ENCODE results near the gene HYDIN.
"Not testable (repeated sequence)": the region's sequence is repeated elsewhere in the genome, so short reads cannot be mapped to it uniquely, and the experiment has no call there.

Gene HYDIN

GRCh38 chr16:70822734-70823133, 407.8 kb downstream of the HYDIN start:
- DNase-seq = not testable (repeated sequence)

GRCh38 chr16:70818088-70818487, 412.4 kb downstream of the HYDIN start:
- DNase-seq = not testable (repeated sequence)

- no peak for DNase-seq
Measured at GRCh38 chr16:70809392-70810060, 421.0 kb downstream of the HYDIN start.

- no peak for DNase-seq
Measured at GRCh38 chr16:70808371-70808770, 422.2 kb downstream of the HYDIN start.

- no peak for DNase-seq
Measured at GRCh38 chr16:70805787-70806186, 424.7 kb downstream of the HYDIN start.

GRCh38 chr16:70805380-70805779, 425.1 kb downstream of the HYDIN start:
- no peak for DNase-seq

GRCh38 chr16:70804734-70805169, 425.8 kb downstream of the HYDIN start:
- DNase-seq = no peak

- DNase-seq = no peak
Measured at GRCh38 chr16:70804153-70804733, 426.3 kb downstream of the HYDIN start.

GRCh38 chr16:70803319-70803718, 427.2 kb downstream of the HYDIN start:
- DNase-seq = no peak

- DNase-seq = no peak
Measured at GRCh38 chr16:70801611-70802010, 428.9 kb downstream of the HYDIN start.

- DNase-seq = peak; percentile 97
Measured at GRCh38 chr16:70800781-70801480, 429.6 kb downstream of the HYDIN start, which contains the start of gene VAC14. TSS of gene VAC14 (minus strand) at chr16:70801158. CDS start at chr16:70800900, 258 bp downstream.

- no peak for DNase-seq
Measured at GRCh38 chr16:70800311-70800710, 430.2 kb downstream of the HYDIN start.

- no peak for DNase-seq
Measured at GRCh38 chr16:70796301-70796700, 434.2 kb downstream of the HYDIN start.

- no peak for DNase-seq
Measured at GRCh38 chr16:70795296-70795912, 435.1 kb downstream of the HYDIN start.

- no peak for DNase-seq
Measured at GRCh38 chr16:70793851-70794502, 436.5 kb downstream of the HYDIN start.

- no peak for DNase-seq
Measured at GRCh38 chr16:70790815-70791214, 439.7 kb downstream of the HYDIN start.

GRCh38 chr16:70789595-70790447, 440.7 kb downstream of the HYDIN start:
- no peak for DNase-seq

GRCh38 chr16:70788668-70789594, 441.6 kb downstream of the HYDIN start:
- no peak for DNase-seq

GRCh38 chr16:70786020-70786755, 444.3 kb downstream of the HYDIN start:
- no peak for DNase-seq

All from stimulated activated CD4-positive, alpha-beta T cell treated with anti-CD3 and anti-CD28 coated beads, Interleukin-4, amount 100 ng/mL, for 24 hours (primary cell).